Measurements from ENCODE around the gene ABHD1.
"Not testable (repeated sequence)": the region's sequence is repeated elsewhere in the genome, so short reads cannot be mapped to it uniquely, and the experiment has no call there.

ABHD1 gene

DNA sequence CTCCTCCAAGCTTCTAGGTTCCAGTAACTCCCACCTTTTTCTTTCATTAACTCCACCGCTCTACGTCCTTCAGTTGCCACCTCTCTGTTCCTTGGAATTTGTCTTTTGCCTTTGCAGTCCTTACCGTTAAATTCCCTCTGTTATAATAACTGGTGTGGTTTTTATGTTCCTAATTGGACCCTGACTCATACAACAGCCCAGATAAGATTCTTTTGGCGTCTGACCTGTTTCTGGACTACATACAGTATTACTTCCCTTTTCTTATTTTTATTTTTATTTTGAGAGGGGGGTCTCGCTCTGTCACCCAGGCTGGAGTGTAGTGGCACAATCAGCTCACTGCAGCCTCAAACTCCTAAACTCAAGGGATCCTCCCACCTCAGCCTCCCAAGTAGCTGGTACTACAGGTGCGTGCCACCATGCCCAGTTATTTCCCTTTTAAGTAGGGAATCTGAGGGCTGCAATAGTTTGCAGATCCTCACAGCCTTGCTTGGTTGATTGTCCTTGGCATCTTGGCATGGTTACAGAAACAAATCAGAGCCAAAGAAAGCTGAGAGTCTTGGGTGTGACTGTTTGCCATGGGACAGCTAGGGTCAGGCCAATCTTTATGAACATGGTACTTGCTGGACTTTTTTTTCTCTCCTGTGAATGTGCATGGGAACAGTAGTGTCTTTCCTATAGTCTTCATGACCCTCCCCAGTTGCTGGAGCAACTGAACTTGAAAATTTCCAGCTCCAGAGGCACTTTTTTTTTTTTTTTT lies 47.1 kb downstream of the ABHD1 start:
- no peak for DNase-seq (ENCODE audit: low spot score)

DNA sequence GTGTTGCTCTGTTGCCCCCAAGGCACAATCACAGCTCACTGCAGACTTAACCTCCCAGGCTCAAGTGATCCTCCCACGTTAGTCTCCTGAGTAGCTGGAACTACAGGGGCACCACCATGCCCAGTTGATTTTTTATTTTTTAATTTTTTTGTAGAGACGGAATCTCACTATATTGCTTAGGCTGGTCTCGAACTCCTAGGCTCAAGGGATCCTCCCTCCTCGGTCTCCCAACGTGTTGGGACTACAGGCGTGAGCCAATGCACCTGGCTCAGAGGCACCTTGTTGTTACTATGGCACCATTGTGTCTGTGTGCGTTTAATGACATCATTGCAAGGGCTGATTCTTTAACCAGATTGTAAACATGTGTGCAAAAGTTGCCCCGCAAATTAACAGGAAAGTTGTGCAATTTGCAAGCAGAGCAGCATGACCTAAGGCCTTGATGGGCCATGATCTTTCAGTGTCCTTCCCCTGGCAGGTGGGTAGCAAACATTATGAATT lies 47.8 kb downstream of the ABHD1 start:
- DNase-seq (ENCODE audit: low spot score): no peak

DNA sequence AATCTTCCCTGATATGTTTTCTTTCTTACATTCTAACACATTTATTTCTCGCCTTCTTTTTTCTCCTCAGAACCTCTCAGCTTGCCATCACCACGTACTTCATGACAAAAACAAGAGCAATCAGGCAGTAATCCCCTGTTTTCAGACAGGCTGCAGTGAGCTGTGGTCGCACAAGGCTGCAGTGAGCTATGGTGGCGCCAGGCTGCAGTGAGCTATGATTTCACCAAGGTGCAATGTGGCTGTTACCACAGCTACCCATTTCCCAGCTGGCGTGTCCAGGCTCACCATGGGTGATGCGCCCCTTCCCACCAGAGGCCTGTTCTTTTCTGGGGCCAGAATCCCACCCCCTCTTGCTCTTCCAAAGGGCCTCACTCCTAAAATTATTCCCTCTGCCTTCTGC lies 51.0 kb downstream of the ABHD1 start:
- no peak for DNase-seq (ENCODE audit: low spot score)

DNA sequence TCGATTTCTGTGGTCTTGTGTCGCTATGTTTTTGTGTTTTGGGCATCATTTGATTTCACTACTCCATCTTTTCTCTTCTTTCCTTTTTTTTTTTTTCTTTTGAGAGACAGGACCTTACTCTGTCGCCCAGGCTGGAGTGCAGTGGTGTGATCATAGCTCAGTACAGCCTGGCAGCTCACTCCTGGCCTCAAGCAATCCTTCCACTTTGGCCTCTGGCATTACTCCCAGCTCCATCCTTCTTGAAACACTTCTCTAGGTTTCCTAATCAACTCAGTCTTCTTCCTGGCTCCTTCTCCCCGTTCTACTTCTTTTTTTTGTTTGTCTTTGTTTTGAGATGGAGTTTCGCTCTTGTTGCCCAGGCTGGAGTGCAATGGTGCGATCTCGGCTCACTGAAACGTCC lies 51.7 kb downstream of the ABHD1 start:
- DNase-seq (ENCODE audit: low spot score): no peak

DNA sequence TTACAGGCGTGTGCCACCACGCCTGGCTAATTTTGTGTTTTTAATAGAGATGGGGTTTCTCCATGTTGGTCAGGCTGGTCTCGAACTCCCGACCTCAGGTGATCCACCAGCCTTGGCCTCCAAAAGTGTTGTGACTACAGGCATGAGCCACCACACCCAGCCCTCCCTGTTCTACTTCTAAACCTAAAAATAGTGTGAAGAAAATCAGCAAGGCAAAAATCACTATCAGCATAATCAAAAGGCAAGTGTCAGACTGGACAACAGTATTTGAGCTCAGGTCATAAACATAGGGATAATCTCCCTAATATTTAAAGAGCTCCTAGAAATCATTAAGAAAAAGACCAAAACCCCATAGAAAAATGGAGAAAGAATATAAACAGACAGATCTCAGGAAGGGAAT lies 52.2 kb downstream of the ABHD1 start:
- not testable (repeated sequence) for DNase-seq (ENCODE audit: low spot score)

DNA sequence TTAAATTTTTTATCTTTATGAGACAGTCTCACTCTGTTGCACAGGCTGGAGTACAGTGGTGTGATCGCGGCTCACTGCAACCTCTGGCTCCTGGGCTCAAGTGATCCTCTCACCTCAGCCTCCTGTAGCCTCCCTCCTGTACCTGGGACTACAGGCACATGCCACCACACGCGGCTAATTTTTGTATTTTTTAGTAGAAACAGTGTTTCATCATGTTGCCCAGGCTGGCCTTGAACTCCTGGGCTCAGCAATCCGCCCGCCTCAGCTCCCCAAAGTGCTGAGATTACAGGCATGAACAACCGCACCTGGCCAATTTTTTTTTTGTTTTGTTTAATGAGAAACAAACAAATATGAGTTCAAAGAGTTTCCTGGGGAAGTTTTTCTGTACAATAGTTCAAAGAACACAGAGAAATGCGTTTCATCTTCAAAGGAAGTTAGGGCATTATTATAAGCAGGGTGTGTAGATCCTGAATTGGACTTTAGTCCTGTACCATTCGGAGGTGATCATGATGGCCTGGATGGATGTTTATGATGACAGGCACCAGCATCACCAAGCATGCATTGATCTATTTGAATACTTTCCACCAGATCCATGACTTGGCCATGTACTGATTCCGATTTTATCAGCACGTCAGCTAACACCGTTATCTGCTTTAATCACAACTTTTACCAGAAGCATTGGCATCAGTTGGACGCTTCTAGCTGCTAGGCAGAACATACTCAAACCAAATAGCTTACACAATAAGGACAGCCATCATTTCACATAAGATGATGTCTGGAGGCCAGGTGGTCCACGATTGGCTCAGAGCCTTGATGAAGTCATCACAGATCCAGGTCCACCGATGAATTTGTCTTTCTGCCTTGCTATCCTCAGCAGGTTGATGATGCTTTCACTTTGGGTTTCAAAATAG lies 54.1 kb downstream of the ABHD1 start:
- no peak for DNase-seq (ENCODE audit: low spot score)

DNA sequence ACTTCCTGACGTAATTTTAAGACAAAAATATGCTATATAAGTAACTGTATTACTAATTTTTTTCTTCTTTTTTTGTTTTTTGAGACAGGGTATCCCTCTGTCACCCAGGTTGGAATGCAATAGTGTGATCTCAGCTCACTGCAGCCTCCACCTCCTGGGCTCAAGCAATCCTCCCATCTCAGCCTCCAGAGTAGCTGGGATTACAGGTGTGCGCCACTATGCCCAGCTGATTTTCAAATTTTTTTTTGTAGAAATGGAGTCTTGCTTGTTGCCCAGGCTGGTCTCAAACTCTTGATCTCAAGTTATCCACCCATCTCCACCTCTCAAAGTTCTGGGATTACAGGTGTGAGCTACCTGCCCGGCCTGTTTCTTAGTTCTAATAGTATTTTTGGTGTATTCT lies 54.9 kb downstream of the ABHD1 start:
- DNase-seq (ENCODE audit: low spot score): no peak

DNA sequence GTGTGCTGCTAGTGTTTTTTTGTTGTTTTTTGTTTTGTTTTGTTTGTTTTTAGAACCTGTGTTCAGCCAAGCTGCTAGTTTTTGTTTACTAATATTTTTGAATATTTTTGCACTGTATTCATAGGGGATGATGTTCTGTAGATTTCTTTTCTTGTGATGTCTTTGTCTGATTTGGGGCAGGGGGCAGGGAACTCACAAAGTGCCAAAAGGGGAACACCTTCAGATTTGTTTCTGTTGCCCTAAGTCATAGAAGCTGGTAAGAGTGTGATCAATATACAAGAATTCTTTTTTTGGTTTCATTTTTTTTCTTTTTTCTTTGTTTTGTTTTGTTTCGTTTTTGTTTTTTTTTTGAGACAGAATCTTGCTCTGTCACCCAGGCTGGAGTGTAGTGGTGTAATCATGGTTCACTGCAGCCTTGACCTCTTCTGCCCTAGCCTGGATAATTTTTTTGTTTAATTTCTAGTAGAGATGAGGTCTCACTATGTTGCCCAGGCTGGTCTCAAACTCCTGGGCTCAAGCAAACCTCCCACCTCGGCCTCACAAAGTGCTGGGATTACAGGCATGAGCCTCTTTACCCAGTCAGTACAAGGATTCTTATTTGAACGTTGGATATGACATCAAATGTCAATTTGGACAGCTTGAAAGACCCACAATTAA lies 55.9 kb downstream of the ABHD1 start:
- no peak for DNase-seq (ENCODE audit: low spot score)
